Stromal cell of bone marrow (primary cell): ENCODE results near the gene TNRC6A.
"Not testable (repeated sequence)": the region's sequence is repeated elsewhere in the genome, so short reads cannot be mapped to it uniquely, and the experiment has no call there.

ENCODE experiments used
- DNase-seq: peaks from one replicate; pipeline ENCODE4 v3.0.0-alpha.2; 2012; ENCODE audit warnings: low read depth

The TNRC6A gene

GRCh38 chr16:24728011-24728410 lies 1.4 kb upstream of the TNRC6A start:
- no peak for DNase-seq

- no peak for DNase-seq
These were observed 584 bp upstream of the TNRC6A start for GRCh38 chr16:24728891-24729242.

GRCh38 chr16:24729951-24730815 lies 732 bp downstream of the TNRC6A start:
- no peak for DNase-seq

- DNase-seq: no peak
These were observed 1.5 kb downstream of the TNRC6A start for GRCh38 chr16:24730914-24731313.

GRCh38 chr16:24731722-24732419 lies 2.4 kb downstream of the TNRC6A start:
- no peak for DNase-seq

- peak; percentile 46 for DNase-seq
These were observed 4.9 kb downstream of the TNRC6A start for GRCh38 chr16:24734382-24734781.

- no peak for DNase-seq
These were observed 7.3 kb downstream of the TNRC6A start for GRCh38 chr16:24736758-24737157.

- DNase-seq: peak; percentile 37
These were observed 8.0 kb downstream of the TNRC6A start for GRCh38 chr16:24737391-24737871.

GRCh38 chr16:24737916-24738594 lies 8.6 kb downstream of the TNRC6A start:
- DNase-seq: no peak

GRCh38 chr16:24738895-24739294 lies 9.4 kb downstream of the TNRC6A start:
- DNase-seq: no peak

- no peak for DNase-seq
These were observed 12.4 kb downstream of the TNRC6A start for GRCh38 chr16:24741862-24742261.

- not testable (repeated sequence) for DNase-seq
These were observed 13.2 kb downstream of the TNRC6A start for GRCh38 chr16:24742610-24743009.

- no peak for DNase-seq
These were observed 15.9 kb downstream of the TNRC6A start for GRCh38 chr16:24745391-24745790.

- no peak for DNase-seq
These were observed 16.3 kb downstream of the TNRC6A start for GRCh38 chr16:24745791-24746190.

GRCh38 chr16:24747441-24747840 lies 18.0 kb downstream of the TNRC6A start:
- no peak for DNase-seq

- DNase-seq: peak; percentile 89
These were observed 18.8 kb downstream of the TNRC6A start for GRCh38 chr16:24748242-24748641.

GRCh38 chr16:24749310-24749709 lies 19.9 kb downstream of the TNRC6A start:
- DNase-seq: no peak

- not testable (repeated sequence) for DNase-seq
These were observed 20.4 kb downstream of the TNRC6A start for GRCh38 chr16:24749872-24750271.

- no peak for DNase-seq
These were observed 23.5 kb downstream of the TNRC6A start for GRCh38 chr16:24753000-24753399.

- no peak for DNase-seq
These were observed 24.0 kb downstream of the TNRC6A start for GRCh38 chr16:24753437-24753836.

- DNase-seq: no peak
These were observed 25.1 kb downstream of the TNRC6A start for GRCh38 chr16:24754543-24754942.

GRCh38 chr16:24755201-24755874 lies 25.9 kb downstream of the TNRC6A start:
- no peak for DNase-seq
